A673 (cell line): ENCODE data around the gene KCNK2. TPM values are rescaled to one million over a fixed set of nuclear protein-coding genes. Genes with fewer than 3 reads are reported as not detected.
A peak's percentile ranks its signal among the peaks of the same experiment; 100 is the strongest.

Source experiments
- BruUV-seq: library from RNA; stranded (reverse); fragments of 400-500 nt; replicated peaks from 2 replicates; lab custom pipeline; 2021; lab: Mats Ljungman, UMichigan
- CTCF ChIA-PET: fragments of 300-600 bp; sonication (Branson Sonifier 250); formaldehyde crosslinking; loops from one replicate; lab custom pipeline; 2022; ENCODE audit warnings: antibody characterized with exemption; lab: Charles Lee
- POLR2A ChIA-PET: fragments of 300-600 bp; sonication (Branson Sonifier 250); formaldehyde crosslinking; loops from one replicate; lab custom pipeline; 2022; ENCODE audit warnings: antibody characterized with exemption; ENCODE audit not compliant: low non-redundant PET; lab: Charles Lee
- DNase-seq: peaks from one replicate; pipeline ENCODE4 v3.0.0-alpha.2; 2015; ENCODE audit warnings: low spot score
- H3K27ac ChIP-seq: fragments of 200-600 bp; sonication (generic); 2 replicates; pipeline ENCODE4 v1.5.1; 2016; ENCODE audit warnings: mixed run types, low read depth, mild to moderate bottlenecking, mixed read lengths, antibody characterized with exemption, low read length; ENCODE audit not compliant: poor library complexity, severe bottlenecking
- H3K27me3 ChIP-seq: fragments of 200-600 bp; sonication (generic); replicated peaks from 2 replicates; pipeline ENCODE4 v1.6.1; 2017; ENCODE audit warnings: mixed run types, low read depth, mild to moderate bottlenecking, mixed read lengths, antibody characterized with exemption, low read length; ENCODE audit not compliant: insufficient read depth, poor library complexity
- H3K36me3 ChIP-seq: fragments of 200-600 bp; sonication (generic); 2 replicates; pipeline ENCODE4 v1.6.1; 2016; ENCODE audit warnings: mixed run types, mild to moderate bottlenecking, mixed read lengths, antibody characterized with exemption, low read length; ENCODE audit not compliant: insufficient read depth, poor library complexity, severe bottlenecking
- H3K4me1 ChIP-seq: fragments of 200-600 bp; sonication (generic); 2 replicates; pipeline ENCODE4 v1.6.1; 2017; ENCODE audit warnings: mixed run types, mild to moderate bottlenecking, mixed read lengths, antibody characterized with exemption, low read length; ENCODE audit not compliant: insufficient read depth, poor library complexity, severe bottlenecking
- H3K4me3 ChIP-seq: fragments of 200-600 bp; sonication (generic); 2 replicates; pipeline ENCODE4 v1.5.1; 2016; ENCODE audit warnings: low read depth, mixed run types, mild to moderate bottlenecking, mixed read lengths, low read length; ENCODE audit not compliant: poor library complexity, severe bottlenecking
- H3K9me3 ChIP-seq: fragments of 200-600 bp; sonication (generic); 2 replicates; pipeline ENCODE4 v1.6.1; 2016; ENCODE audit warnings: mixed run types, low read depth, mild to moderate bottlenecking, mixed read lengths, antibody characterized with exemption, low read length; ENCODE audit not compliant: poor library complexity, severe bottlenecking
- CTCF ChIP-seq: fragments of 300-800, 200-600 bp; sonication (generic); conservative IDR thresholded peaks from 2 replicates; pipeline ENCODE4 v1.5.1; 2017; ENCODE audit warnings: low read depth, mild to moderate bottlenecking, antibody characterized with exemption, low read length, moderate library complexity, mixed read lengths
- EZH2 ChIP-seq: fragments of 200-600 bp; sonication (generic); IDR thresholded peaks from 2 replicates; pipeline ENCODE4 v1.6.1; 2017; ENCODE audit warnings: borderline replicate concordance, low read depth, mild to moderate bottlenecking, mixed read lengths, antibody characterized with exemption, low read length; ENCODE audit not compliant: poor library complexity, severe bottlenecking
- intact Hi-C: fragments of 100-400 bp; cut with micrococcal nuclease; formaldehyde crosslinking; loops from one replicate; pipeline ENCODE4 v1.10.0; 2022; ENCODE audit not compliant: unreplicated experiment
- total RNA-seq: library from RNA; stranded (reverse); gene quantifications from 2 replicates; pipeline ENCODE4 v1.2.3, GENCODE V29; 2021

KCNK2 gene
- total RNA-seq, 1 experiment from 2014 or later: not detected

GRCh38 chr1:215081661-215082531, 641 bp upstream of the KCNK2 start:
- ChIA-PET CTCF (no interaction called here), POLR2A (interaction anchor here (0.6 kb wide), 1 partner anchor 486 kb away, joined by 3 read pairs; no protein-coding TSS in a partner anchor)
- Histone ChIP-seq H3K4me3 (no peak overlapping the region), H3K36me3 (no peaks in the 10 kb centered on the region), H3K9me3 (no peaks in the 10 kb centered on the region), H3K4me1 (no peaks in the 10 kb centered on the region), H3K27me3 (peaks cover 87% of the 10 kb centered on the region), H3K27ac (no peak overlapping the region)
- intact Hi-C loops: no loop called here
- no peak for TF ChIP-seq CTCF
- TF ChIP-seq EZH2: peak; percentile 99
- BruUV-seq: no TSS peak
- DNase-seq: no peak

- DNase-seq: no peak
- TF ChIP-seq CTCF (no peak), EZH2 (peak; percentile 98)
- CTCF ChIA-PET: no interaction called here
- no peaks in the 10 kb centered on the region for H3K4me1 ChIP-seq
- POLR2A ChIA-PET: no interaction called here
- no peaks in the 10 kb centered on the region for H3K9me3 ChIP-seq
- no peaks in the 10 kb centered on the region for H3K36me3 ChIP-seq
- BruUV-seq: no TSS peak
- peaks cover 98% of the 10 kb centered on the region for H3K27me3 ChIP-seq
- no peak overlapping the region for H3K27ac ChIP-seq
- intact Hi-C loops: no loop called here
- no peak overlapping the region for H3K4me3 ChIP-seq
Observed at GRCh38 chr1:215083383-215083961, 935 bp downstream of the KCNK2 start.

- Histone ChIP-seq H3K36me3 (no peaks in the 10 kb centered on the region), H3K4me3 (no peak overlapping the region), H3K27ac (no peak overlapping the region), H3K4me1 (no peaks in the 10 kb centered on the region), H3K27me3 (peaks cover 98% of the 10 kb centered on the region), H3K9me3 (no peaks in the 10 kb centered on the region)
- no TSS peak for BruUV-seq
- TF ChIP-seq CTCF (no peak), EZH2 (no peak)
- ChIA-PET CTCF (no interaction called here), POLR2A (interaction anchor here (0.7 kb wide), 1 partner anchor 1944 kb away, joined by 3 read pairs; no protein-coding TSS in a partner anchor)
- DNase-seq: no peak
- intact Hi-C loops: no loop called here
Observed at GRCh38 chr1:215084621-215085020, 2.1 kb downstream of the KCNK2 start.
